ENCODE measurements around the gene DSG2. TPM values are rescaled to one million over a fixed set of nuclear protein-coding genes. Genes with fewer than 3 reads are reported as not detected.

The DSG2 gene
- total RNA-seq, 2 donors from 2014 or later = 112 to 144 TPM

GRCh38 chr18:31503011-31503410, 5.0 kb downstream of the DSG2 start:
- 92 to 96% methylated on average over 3 to 4 of the region's 4 CpGs for WGBS, 2 experiments (ENCODE audit: insufficient coverage in 1 of 2, insufficient read length in 1 of 2)

GRCh38 chr18:31504455-31505147, 6.6 kb downstream of the DSG2 start:
- TF ChIP-seq CTCF (conservative IDR thresholded peaks at IDR 0.05) = no peak
- Histone ChIP-seq H3K9ac (ENCODE audit: extremely low read depth, low read length, poor library complexity, severe bottlenecking) (no peak overlapping the region), H3K4me1 (ENCODE audit: control insufficient read depth, insufficient read depth, low read length) (peaks cover 5% of the 10 kb centered on the region), H3K27ac (ENCODE audit: low read depth, low read length) (no peak overlapping the region), H3K36me3 (ENCODE audit: control insufficient read depth, insufficient read depth, low read length) (no peaks in the 10 kb centered on the region), H3K9me3 (ENCODE audit: control insufficient read depth, low read length) (no peaks in the 10 kb centered on the region), H3K27me3 (ENCODE audit: control insufficient read depth, insufficient read depth, low read length, poor library complexity, severe bottlenecking) (no peaks in the 10 kb centered on the region), H3K4me3 (ENCODE audit: low read length) (no peak overlapping the region)
- no peak overlapping the region for H3K4me3 Mint-ChIP-seq
- H3K9me3 Mint-ChIP-seq = peaks cover 7% of the 10 kb centered on the region
- peaks cover 13% of the 10 kb centered on the region for H3K4me1 Mint-ChIP-seq
- 92% methylated on average over 8 to 10 of the region's 10 CpGs for WGBS, 2 experiments (ENCODE audit: insufficient coverage in 1 of 2, insufficient read length in 1 of 2)
- DNase-seq = no peak
- no peak overlapping the region for H3K27ac Mint-ChIP-seq
- H3K27me3 Mint-ChIP-seq (ENCODE audit: insufficient read depth) = no peaks in the 10 kb centered on the region
- peaks cover 16% of the 10 kb centered on the region for H3K36me3 Mint-ChIP-seq (ENCODE audit: low read depth)

More at GRCh38 chr18:31503011-31503410, 5.0 kb downstream of the DSG2 start:
- Mint-ChIP-seq H3K27me3 (ENCODE audit: insufficient read depth) (no peaks in the 10 kb centered on the region), H3K9me3 (peaks cover 7% of the 10 kb centered on the region), H3K4me3 (no peak overlapping the region), H3K36me3 (ENCODE audit: low read depth) (peaks cover 16% of the 10 kb centered on the region), H3K27ac (no peak overlapping the region), H3K4me1 (peaks cover 19% of the 10 kb centered on the region)
- no peak overlapping the region for H3K27ac ChIP-seq (ENCODE audit: low read depth, low read length)
- peaks cover 5% of the 10 kb centered on the region for H3K4me1 ChIP-seq (ENCODE audit: control insufficient read depth, insufficient read depth, low read length)
- no peak overlapping the region for H3K4me3 ChIP-seq (ENCODE audit: low read length)
- no peaks in the 10 kb centered on the region for H3K9me3 ChIP-seq (ENCODE audit: control insufficient read depth, low read length)
- no peak for TF ChIP-seq CTCF (conservative IDR thresholded peaks at IDR 0.05)
- H3K9ac ChIP-seq (ENCODE audit: extremely low read depth, low read length, poor library complexity, severe bottlenecking) = no peak overlapping the region
- no peaks in the 10 kb centered on the region for H3K36me3 ChIP-seq (ENCODE audit: control insufficient read depth, insufficient read depth, low read length)
- DNase-seq = no peak
- no peaks in the 10 kb centered on the region for H3K27me3 ChIP-seq (ENCODE audit: control insufficient read depth, insufficient read depth, low read length, poor library complexity, severe bottlenecking)

- peaks cover 3% of the 10 kb centered on the region for H3K4me1 ChIP-seq (ENCODE audit: control insufficient read depth, insufficient read depth, low read length)
Measured at GRCh38 chr18:31505156-31505555, 7.2 kb downstream of the DSG2 start.

More at GRCh38 chr18:31505156-31505555, 7.2 kb downstream of the DSG2 start:
- Mint-ChIP-seq H3K27me3 (ENCODE audit: insufficient read depth) (no peaks in the 10 kb centered on the region), H3K27ac (no peak overlapping the region), H3K4me3 (no peak overlapping the region), H3K36me3 (ENCODE audit: low read depth) (peaks cover 16% of the 10 kb centered on the region), H3K4me1 (peaks cover 11% of the 10 kb centered on the region), H3K9me3 (peaks cover 7% of the 10 kb centered on the region)
- Histone ChIP-seq H3K9me3 (ENCODE audit: control insufficient read depth, low read length) (no peaks in the 10 kb centered on the region), H3K4me3 (ENCODE audit: low read length) (no peak overlapping the region), H3K9ac (ENCODE audit: extremely low read depth, low read length, poor library complexity, severe bottlenecking) (no peak overlapping the region), H3K27ac (ENCODE audit: low read depth, low read length) (no peak overlapping the region), H3K36me3 (ENCODE audit: control insufficient read depth, insufficient read depth, low read length) (no peaks in the 10 kb centered on the region), H3K27me3 (ENCODE audit: control insufficient read depth, insufficient read depth, low read length, poor library complexity, severe bottlenecking) (no peaks in the 10 kb centered on the region)
- no peak for DNase-seq
- TF ChIP-seq CTCF (conservative IDR thresholded peaks at IDR 0.05) = no peak
- 90 to 94% methylated on average over 2 to 6 of the region's 6 CpGs for WGBS, 2 experiments (ENCODE audit: insufficient coverage in 1 of 2, insufficient read length in 1 of 2)

Data from endodermal cell (in vitro differentiated cells).